Measurements from ENCODE around the gene LRRC42.

LRRC42 gene

DNA sequence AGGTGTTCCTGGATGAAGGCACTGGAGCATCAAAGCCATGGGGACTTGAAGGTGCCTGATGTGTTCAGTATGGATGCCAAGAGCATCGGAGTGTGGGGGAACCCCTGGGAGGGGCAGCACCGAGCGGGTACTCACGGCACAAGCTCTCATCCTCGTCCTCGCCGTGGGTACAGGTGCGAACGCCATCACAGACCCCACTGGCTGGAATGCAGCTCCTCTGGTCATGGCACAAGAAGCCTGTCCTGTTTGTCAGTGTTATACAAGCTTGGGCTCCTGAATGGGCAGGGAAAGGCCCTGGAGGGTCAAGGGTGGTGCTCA, 65.8 kb downstream of the LRRC42 start:
- no peak for DNase-seq
- no peak for TF ChIP-seq POLR2A (IDR thresholded peaks at IDR 0.05; ENCODE audit: low read length)
- no peak for TF ChIP-seq GATA1 (IDR thresholded peaks at IDR 0.05; ENCODE audit: low read depth, low read length)

DNA sequence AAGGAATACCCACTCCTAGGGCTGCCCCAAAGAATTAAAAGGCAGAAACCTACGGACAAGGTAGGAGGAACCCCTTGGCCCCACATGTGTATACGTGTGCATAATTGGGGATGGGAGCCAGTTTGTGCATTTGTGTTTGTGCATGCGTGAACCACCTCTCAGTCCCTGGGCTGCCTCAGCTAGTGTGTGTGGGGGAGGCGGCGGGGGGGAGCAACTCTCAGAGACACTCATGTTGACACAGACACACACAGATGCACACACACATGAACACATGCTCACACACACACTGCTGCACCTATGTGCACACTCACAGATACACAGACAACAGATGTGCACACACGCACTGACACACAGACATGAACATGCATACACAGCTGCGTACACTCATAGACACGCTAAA, 66.7 kb downstream of the LRRC42 start:
- no peak for DNase-seq

DNA sequence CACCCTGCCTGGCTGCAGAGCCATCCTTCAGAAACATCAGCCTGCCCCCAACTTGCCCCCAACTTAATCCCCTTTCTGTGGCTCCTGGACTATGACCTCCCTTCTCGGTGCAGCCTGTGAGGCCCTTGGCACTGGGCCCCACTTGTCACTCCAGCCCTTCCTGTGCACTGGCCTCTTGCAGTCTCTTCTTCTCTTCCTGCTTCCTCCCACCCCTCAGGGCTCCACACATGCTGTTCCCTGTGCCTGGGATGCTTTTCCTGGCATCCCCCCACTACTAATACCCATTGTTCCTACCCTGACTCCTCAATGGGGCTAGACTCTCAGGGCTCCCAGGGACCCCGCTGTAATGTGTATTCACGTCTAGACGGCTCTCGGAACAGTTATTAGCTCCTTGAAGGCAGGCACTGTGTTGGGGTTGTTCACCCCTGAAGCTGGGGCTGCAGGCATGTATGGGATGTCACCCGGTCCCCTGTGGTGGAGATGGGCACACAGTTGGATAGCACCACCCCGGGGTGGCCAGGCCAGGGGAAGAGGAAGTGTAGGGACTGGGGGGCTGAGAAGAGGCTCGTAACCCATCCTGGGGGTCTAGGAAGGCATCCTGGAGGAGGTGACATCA, 67.4 kb downstream of the LRRC42 start:
- no peak for TF ChIP-seq GATA1 (IDR thresholded peaks at IDR 0.05; ENCODE audit: low read depth, low read length)
- no peak for TF ChIP-seq POLR2A (IDR thresholded peaks at IDR 0.05; ENCODE audit: low read length)
- DNase-seq = no peak

More for the DNA sequence above, 66.7 kb downstream of the LRRC42 start:
- no peak for TF ChIP-seq GATA1 (IDR thresholded peaks at IDR 0.05; ENCODE audit: low read depth, low read length)
- no peak for TF ChIP-seq POLR2A (IDR thresholded peaks at IDR 0.05; ENCODE audit: low read length)

DNA sequence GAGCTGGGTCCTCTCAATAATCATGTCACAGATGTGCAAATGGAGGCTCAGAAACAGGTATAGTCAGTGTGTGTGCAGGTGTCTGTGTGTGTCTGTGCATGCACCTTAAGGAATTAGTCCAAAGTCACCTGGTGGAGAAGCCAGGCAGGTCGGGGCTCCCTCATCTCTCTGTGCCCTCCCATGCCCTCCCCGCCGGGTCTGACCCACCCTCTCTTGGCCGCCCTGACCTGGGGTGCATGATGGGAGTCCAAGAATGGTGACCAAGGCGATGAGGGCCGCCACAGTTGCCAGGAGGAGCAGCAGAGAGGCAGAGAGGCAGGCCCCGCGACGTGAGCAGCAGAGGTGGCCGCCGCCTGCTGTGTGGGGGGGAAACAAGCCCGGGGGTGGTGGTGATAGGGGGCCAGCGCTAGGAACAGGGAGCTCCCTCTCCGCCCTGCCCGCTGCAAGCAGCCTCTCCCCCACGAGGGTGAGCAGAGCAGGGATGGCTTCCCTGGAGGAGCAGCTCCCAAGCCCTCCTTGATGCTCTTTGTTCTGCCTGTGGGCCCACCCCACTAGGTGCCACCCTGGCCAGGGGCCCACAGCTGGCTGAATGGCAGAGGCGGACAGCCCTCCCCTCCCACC, 68.0 kb downstream of the LRRC42 start:
- DNase-seq = no peak
- no peak for TF ChIP-seq POLR2A (IDR thresholded peaks at IDR 0.05; ENCODE audit: low read length)
- TF ChIP-seq GATA1 (IDR thresholded peaks at IDR 0.05; ENCODE audit: low read depth, low read length) = no peak

DNA sequence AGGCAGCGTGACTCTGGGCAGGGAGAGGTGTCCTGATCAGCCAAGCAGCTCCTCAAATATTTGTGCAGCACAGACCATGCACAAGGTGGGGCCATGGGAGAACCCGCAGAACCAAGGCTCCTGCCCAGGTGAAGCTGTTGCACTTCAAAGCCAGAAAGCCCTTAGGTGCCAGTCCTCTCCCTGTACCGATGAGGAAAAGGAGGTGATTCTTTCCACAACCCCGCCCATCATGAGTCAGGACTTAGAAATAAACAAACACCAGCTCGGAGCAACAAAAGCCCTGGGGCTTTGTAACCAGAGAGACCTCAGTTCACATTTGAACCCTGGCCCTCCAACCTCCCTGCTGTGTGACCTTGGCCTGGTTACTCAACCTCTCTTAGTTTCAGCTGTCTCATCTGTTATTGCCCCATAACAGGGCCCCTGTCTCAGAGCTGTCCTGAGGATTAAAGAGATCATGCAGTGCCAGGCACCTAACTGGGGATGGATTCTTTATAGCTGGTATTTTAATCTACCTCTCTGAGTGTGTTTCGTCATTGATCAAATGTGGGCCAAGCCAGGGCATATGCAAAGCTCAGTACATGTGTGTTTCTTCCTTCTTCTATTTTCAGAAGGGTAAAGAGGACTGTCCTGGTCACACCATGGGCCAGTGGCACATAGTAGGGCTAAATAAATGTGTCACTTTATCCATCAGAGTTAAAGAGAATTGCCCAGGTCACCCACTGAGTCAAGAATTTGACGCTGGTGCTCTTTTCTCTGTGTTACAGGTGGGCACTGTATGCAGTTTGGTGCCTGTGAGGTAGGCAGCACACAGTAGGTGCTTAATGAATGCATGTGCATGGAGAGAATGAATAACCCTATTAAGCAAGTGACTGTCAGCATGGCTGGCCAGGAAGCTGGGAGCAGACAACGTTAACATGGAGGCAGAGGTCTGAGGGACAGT, 70.5 kb downstream of the LRRC42 start:
- no peak for DNase-seq
- no peak for TF ChIP-seq POLR2A (IDR thresholded peaks at IDR 0.05; ENCODE audit: low read length)
- TF ChIP-seq GATA1 (IDR thresholded peaks at IDR 0.05; ENCODE audit: low read depth, low read length) = no peak

Data from erythroblast (primary cell).